ENCODE results near the gene DNLZ.

DNLZ gene

GRCh38 chr9:136375096-136375495 is 11.6 kb upstream of the DNLZ start:
- no peak for DNase-seq (ENCODE audit: low spot score)

GRCh38 chr9:136374183-136374575 is 10.6 kb upstream of the DNLZ start:
- DNase-seq (ENCODE audit: low spot score): no peak

GRCh38 chr9:136373300-136374182 is 10.0 kb upstream of the DNLZ start, which contains the start of gene CARD9:
Gene CARD9 (minus strand): TSS chr9:136373669. CDS start chr9:136372078, 1,591 bp downstream.
- peak; percentile 40 for DNase-seq (ENCODE audit: low spot score)

GRCh38 chr9:136372561-136373299 is 9.2 kb upstream of the DNLZ start:
- DNase-seq (ENCODE audit: low spot score): no peak

- DNase-seq (ENCODE audit: low spot score): no peak
These were observed 8.5 kb upstream of the DNLZ start for GRCh38 chr9:136372006-136372405.

- no peak for DNase-seq (ENCODE audit: low spot score)
These were observed 8.0 kb upstream of the DNLZ start for GRCh38 chr9:136371533-136371880.

GRCh38 chr9:136370687-136371532 is 7.4 kb upstream of the DNLZ start:
- DNase-seq (ENCODE audit: low spot score): no peak

GRCh38 chr9:136370037-136370436 is 6.5 kb upstream of the DNLZ start:
- DNase-seq (ENCODE audit: low spot score): no peak

GRCh38 chr9:136368190-136368589 is 4.6 kb upstream of the DNLZ start:
- no peak for DNase-seq (ENCODE audit: low spot score)

GRCh38 chr9:136367296-136368145 is 4.0 kb upstream of the DNLZ start:
- no peak for DNase-seq (ENCODE audit: low spot score)

- DNase-seq (ENCODE audit: low spot score): no peak
These were observed 3.3 kb upstream of the DNLZ start for GRCh38 chr9:136366826-136367225.

GRCh38 chr9:136365775-136366222 is 2.3 kb upstream of the DNLZ start:
- no peak for DNase-seq (ENCODE audit: low spot score)

- no peak for DNase-seq (ENCODE audit: low spot score)
These were observed 1.6 kb upstream of the DNLZ start for GRCh38 chr9:136364942-136365774.

GRCh38 chr9:136363949-136364748 is 605 bp upstream of the DNLZ start:
- DNase-seq (ENCODE audit: low spot score): no peak

GRCh38 chr9:136362450-136362784 is 1.1 kb downstream of the DNLZ start:
- no peak for DNase-seq (ENCODE audit: low spot score)

GRCh38 chr9:136361754-136362449 is 1.6 kb downstream of the DNLZ start:
- no peak for DNase-seq (ENCODE audit: low spot score)

- DNase-seq (ENCODE audit: low spot score): no peak
These were observed 2.3 kb downstream of the DNLZ start for GRCh38 chr9:136361047-136361753.
